PFSK-1 (cell line): Measurements from ENCODE around the gene MAPK13.

Source experiments
- FOXP2 ChIP-seq: optimal IDR thresholded peaks from 2 replicates; pipeline ENCODE3; 2011; ENCODE audit warnings: borderline replicate concordance, control low read depth, inconsistent platforms; ENCODE audit not compliant: insufficient read depth; ENCODE audit errors: extremely low read length, extremely low read depth
- POLR2AphosphoS5 ChIP-seq: IDR thresholded peaks from 2 replicates; pipeline ENCODE4 v1.6.1; 2012; ENCODE audit warnings: low read depth, mild to moderate bottlenecking, control low read depth, low read length, moderate library complexity
- SIN3A ChIP-seq: IDR thresholded peaks from 2 replicates; pipeline ENCODE4 v1.6.1; 2012; ENCODE audit warnings: mild to moderate bottlenecking, low read length, moderate library complexity, borderline replicate concordance; ENCODE audit not compliant: insufficient read depth
- TAF1 ChIP-seq: IDR thresholded peaks from 2 replicates; pipeline ENCODE4 v1.6.1; 2012; ENCODE audit warnings: low read length, control low read depth, borderline replicate concordance; ENCODE audit not compliant: insufficient read depth
- TF ChIP-seq, protein P1 (sequence below), 2 experiments: IDR thresholded peaks; 2 replicates each; pipeline versions ENCODE4 v1.6.1 to v1.8.0; 2011 to 2012; ENCODE audit warnings: low read depth in 2 of 2, low read length in 2 of 2, control low read depth in 1 of 2, inconsistent platforms in 1 of 2, mild to moderate bottlenecking in 1 of 2, moderate library complexity in 1 of 2; ENCODE audit not compliant: insufficient read depth in 1 of 2

MAPK13 gene

DNA sequence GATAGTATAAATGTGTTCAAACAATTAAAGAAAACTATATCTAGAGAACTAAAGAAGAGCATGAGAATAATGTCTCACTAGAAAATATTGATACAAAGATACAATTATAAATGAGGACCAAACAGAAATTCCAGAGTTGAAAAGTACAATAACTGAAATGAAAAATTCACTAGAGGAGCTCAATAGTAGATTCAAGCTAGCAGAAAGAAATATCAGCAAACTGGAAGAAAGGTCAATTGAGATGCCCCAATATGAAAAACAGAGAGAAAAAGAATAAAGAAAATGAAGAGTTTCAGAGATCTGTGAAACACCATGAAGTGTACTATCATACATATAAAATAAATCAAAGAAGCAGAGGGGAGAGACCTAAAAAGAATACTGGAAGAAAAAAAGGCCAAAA lies 48.2 kb downstream of the MAPK13 start:
- TF ChIP-seq TAF1 (no peak), SIN3A (no peak), POLR2AphosphoS5 (no peak), FOXP2 (no peak)
- TF ChIP-seq, protein P1, sequence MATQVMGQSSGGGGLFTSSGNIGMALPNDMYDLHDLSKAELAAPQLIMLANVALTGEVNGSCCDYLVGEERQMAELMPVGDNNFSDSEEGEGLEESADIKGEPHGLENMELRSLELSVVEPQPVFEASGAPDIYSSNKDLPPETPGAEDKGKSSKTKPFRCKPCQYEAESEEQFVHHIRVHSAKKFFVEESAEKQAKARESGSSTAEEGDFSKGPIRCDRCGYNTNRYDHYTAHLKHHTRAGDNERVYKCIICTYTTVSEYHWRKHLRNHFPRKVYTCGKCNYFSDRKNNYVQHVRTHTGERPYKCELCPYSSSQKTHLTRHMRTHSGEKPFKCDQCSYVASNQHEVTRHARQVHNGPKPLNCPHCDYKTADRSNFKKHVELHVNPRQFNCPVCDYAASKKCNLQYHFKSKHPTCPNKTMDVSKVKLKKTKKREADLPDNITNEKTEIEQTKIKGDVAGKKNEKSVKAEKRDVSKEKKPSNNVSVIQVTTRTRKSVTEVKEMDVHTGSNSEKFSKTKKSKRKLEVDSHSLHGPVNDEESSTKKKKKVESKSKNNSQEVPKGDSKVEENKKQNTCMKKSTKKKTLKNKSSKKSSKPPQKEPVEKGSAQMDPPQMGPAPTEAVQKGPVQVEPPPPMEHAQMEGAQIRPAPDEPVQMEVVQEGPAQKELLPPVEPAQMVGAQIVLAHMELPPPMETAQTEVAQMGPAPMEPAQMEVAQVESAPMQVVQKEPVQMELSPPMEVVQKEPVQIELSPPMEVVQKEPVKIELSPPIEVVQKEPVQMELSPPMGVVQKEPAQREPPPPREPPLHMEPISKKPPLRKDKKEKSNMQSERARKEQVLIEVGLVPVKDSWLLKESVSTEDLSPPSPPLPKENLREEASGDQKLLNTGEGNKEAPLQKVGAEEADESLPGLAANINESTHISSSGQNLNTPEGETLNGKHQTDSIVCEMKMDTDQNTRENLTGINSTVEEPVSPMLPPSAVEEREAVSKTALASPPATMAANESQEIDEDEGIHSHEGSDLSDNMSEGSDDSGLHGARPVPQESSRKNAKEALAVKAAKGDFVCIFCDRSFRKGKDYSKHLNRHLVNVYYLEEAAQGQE (IDR thresholded peaks at IDR 0.05; ENCODE audit: insufficient read depth in 1 of 2, low read depth in 2 of 2, low read length in 2 of 2), result no peak

DNA sequence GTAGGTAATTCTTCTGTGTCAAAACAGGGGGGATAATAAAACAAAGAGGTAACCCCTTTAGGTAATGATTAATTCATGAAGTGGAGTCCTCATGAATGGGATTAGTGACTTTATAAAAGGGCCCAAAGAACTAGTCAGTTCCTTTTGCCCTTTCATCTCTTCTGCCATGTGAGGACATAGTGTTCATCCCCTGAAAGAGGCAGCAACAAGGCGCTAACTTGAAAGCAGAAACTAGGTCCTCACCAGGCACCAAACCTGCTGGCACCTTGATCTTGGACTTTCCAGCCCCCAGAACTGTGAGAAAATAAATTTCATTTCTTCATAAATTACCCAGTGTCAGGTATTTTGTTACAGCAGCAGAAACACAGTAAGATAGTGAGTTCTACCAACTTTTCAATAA lies 49.8 kb downstream of the MAPK13 start:
- no peak for TF ChIP-seq SIN3A
- no peak for TF ChIP-seq TAF1
- TF ChIP-seq POLR2AphosphoS5, result no peak
- TF ChIP-seq, protein P1 (IDR thresholded peaks at IDR 0.05; ENCODE audit: insufficient read depth in 1 of 2, low read depth in 2 of 2, low read length in 2 of 2), result no peak
- TF ChIP-seq FOXP2, result no peak

DNA sequence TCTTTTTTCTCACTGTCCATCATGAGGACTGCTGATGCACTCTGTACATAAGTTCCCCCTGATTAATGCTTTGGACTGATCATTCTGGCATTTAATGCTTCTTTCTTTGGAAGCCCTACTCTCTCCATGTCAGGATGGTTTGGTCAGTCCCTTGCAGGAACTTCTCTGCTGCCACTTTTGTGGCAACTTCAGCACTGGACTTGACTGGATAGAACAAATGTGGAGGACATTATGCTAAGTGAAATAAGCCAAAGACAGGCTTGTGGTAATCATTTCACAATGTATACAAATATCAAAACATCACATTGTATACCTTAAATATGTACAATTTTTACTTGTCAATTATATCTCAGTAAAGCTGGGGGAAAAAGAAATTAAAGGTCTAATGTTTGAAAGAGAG lies 54.0 kb downstream of the MAPK13 start:
- TF ChIP-seq FOXP2 (no peak), POLR2AphosphoS5 (no peak), SIN3A (no peak), TAF1 (no peak)
- TF ChIP-seq, protein P1 (IDR thresholded peaks at IDR 0.05; ENCODE audit: insufficient read depth in 1 of 2, low read depth in 2 of 2, low read length in 2 of 2), result peak in 1 of 2 experiments; percentile 54; a peak in 1 of 4 replicates

DNA sequence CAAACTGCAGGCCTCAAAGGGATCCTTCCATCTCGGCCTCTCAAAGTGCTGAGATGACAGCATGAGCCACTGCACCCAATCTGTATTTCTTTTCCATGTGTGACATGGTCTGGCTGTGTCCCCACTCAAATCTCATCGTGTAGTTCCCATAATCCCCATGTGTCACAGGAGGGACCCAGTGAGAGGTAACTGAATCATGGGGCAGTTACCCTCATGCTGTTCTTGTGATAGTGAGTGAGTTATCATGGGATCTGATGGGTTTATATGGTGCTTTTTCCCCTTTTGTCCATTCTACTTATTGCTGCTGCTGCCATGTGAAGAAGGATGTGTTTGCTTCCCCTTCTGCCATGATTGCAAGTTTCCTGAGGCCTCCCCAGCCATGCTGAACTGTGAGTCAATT lies 55.9 kb downstream of the MAPK13 start:
- TF ChIP-seq SIN3A, result no peak
- TF ChIP-seq TAF1, result no peak
- TF ChIP-seq FOXP2, result no peak
- TF ChIP-seq POLR2AphosphoS5, result no peak
- TF ChIP-seq, protein P1 (IDR thresholded peaks at IDR 0.05; ENCODE audit: insufficient read depth in 1 of 2, low read depth in 2 of 2, low read length in 2 of 2), result no peak

DNA sequence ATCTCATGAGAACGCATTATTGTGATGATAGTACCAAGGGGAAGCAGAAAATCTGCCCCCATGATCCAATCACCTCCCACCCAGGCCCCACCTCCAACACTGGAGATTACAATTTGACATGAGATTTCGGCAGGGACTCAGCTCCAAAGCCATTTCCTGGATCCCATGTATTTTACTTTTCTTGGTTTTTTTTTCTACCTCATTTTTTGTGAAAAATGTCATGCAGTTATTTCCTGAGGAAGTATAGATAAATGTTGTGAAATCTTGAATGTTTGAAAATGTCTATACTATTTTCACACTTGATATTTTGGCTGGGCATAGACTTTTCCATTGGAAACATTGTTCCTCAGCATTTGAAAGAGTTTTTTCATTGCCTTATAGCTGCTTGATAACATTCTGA lies 57.1 kb downstream of the MAPK13 start:
- TF ChIP-seq TAF1, result no peak
